WTC11 (cell line): Measurements from ENCODE around the gene KSR1. TPM values are rescaled to one million over a fixed set of nuclear protein-coding genes. Genes with fewer than 3 reads are reported as not detected.

Experiments
- ATAC-seq: fragments of 200-7000 bp; cut with Tn5 transposase; 2 replicates; pipeline ENCODE4 v1.10.0; 2021; ENCODE audit warnings: mild to moderate bottlenecking, moderate library complexity
- CTCF ChIA-PET: fragments of 300-600 bp; sonication (Branson Sonifier 250); formaldehyde crosslinking; loops from one replicate; lab custom pipeline; 2021; ENCODE audit warnings: antibody characterized with exemption; lab: Charles Lee
- POLR2A ChIA-PET: fragments of 350-600 bp; sonication (Branson Sonifier 250); formaldehyde crosslinking; loops from one replicate; lab custom pipeline; 2021; ENCODE audit warnings: antibody characterized with exemption; lab: Charles Lee
- DNase-seq: peaks from one replicate; pipeline ENCODE4 v3.0.0; 2021; ENCODE audit warnings: low spot score
- H3K27ac Mint-ChIP-seq: 2 replicates; pipeline ENCODE4 v1.8.0; 2021; ENCODE audit warnings: mixed read lengths
- H3K27me3 Mint-ChIP-seq: 2 replicates; pipeline ENCODE4 v1.8.0; 2021; ENCODE audit warnings: low read depth, mild to moderate bottlenecking, moderate library complexity, mixed read lengths
- H3K36me3 Mint-ChIP-seq: 2 replicates; pipeline ENCODE4 v1.8.0; 2021; ENCODE audit warnings: mixed read lengths
- H3K4me1 Mint-ChIP-seq: 2 replicates; pipeline ENCODE4 v1.8.0; 2022; ENCODE audit warnings: mixed read lengths
- H3K4me3 Mint-ChIP-seq: 2 replicates; pipeline ENCODE4 v1.8.0; 2021; ENCODE audit warnings: mild to moderate bottlenecking, moderate library complexity, mixed read lengths
- H3K9me3 Mint-ChIP-seq: 2 replicates; pipeline ENCODE4 v1.8.0; 2021; ENCODE audit warnings: mixed read lengths
- ARID4B ChIP-seq: sonication (generic); formaldehyde crosslinking; IDR thresholded peaks from 2 replicates; pipeline ENCODE4 v1.8.0; 2023; ENCODE audit warnings: missing genetic modification reagents, mild to moderate bottlenecking, borderline replicate concordance
- ATF1 ChIP-seq: sonication (generic); formaldehyde crosslinking; IDR thresholded peaks from 2 replicates; pipeline ENCODE4 v1.8.1; 2023; ENCODE audit warnings: mild to moderate bottlenecking, moderate library complexity, missing genetic modification reagents
- E2F1 ChIP-seq: sonication (generic); formaldehyde crosslinking; IDR thresholded peaks from 2 replicates; pipeline ENCODE4 v1.8.0; 2022; ENCODE audit warnings: mild to moderate bottlenecking, missing genetic modification reagents
- HMGA2 ChIP-seq: fragments of 250-450 bp; sonication (Bioruptor Pico); IDR thresholded peaks from 2 replicates; pipeline ENCODE4 v1.4.0; 2021; ENCODE audit warnings: mild to moderate bottlenecking, moderate library complexity
- KAT7 ChIP-seq: sonication (generic); formaldehyde crosslinking; IDR thresholded peaks from 2 replicates; pipeline ENCODE4 v1.8.1; 2023; ENCODE audit warnings: missing genetic modification reagents, mild to moderate bottlenecking, borderline replicate concordance
- MLX ChIP-seq: sonication (generic); formaldehyde crosslinking; IDR thresholded peaks from 2 replicates; pipeline ENCODE4 v1.8.1; 2023; ENCODE audit warnings: mild to moderate bottlenecking, missing genetic modification reagents, moderate library complexity
- NFATC4 ChIP-seq: fragments of 250-450 bp; sonication (Bioruptor Pico); IDR thresholded peaks from 2 replicates; pipeline ENCODE4 v1.9.0; 2021; ENCODE audit warnings: mild to moderate bottlenecking
- NFYB ChIP-seq: sonication (generic); formaldehyde crosslinking; conservative IDR thresholded peaks from 2 replicates; pipeline ENCODE4 v1.8.0; 2022; ENCODE audit warnings: low read depth, missing genetic modification reagents
- NR3C1 ChIP-seq: sonication (generic); formaldehyde crosslinking; conservative IDR thresholded peaks from 2 replicates; pipeline ENCODE4 v1.8.1; 2023; ENCODE audit warnings: low read depth, mild to moderate bottlenecking, missing genetic modification reagents
- STAT6 ChIP-seq: sonication (generic); formaldehyde crosslinking; conservative IDR thresholded peaks from 2 replicates; pipeline ENCODE4 v1.8.1; 2023; ENCODE audit warnings: mild to moderate bottlenecking, low read depth, missing genetic modification reagents, moderate library complexity
- ZBTB43 ChIP-seq: sonication (generic); formaldehyde crosslinking; IDR thresholded peaks from 2 replicates; pipeline ENCODE4 v1.8.1; 2023; ENCODE audit warnings: mild to moderate bottlenecking, missing genetic modification reagents
- ZMAT4 ChIP-seq: fragments of 250-450 bp; sonication (Bioruptor Pico); IDR thresholded peaks from 2 replicates; pipeline ENCODE4 v1.9.0; 2021; ENCODE audit warnings: mild to moderate bottlenecking
- ZNF121 ChIP-seq: sonication (generic); formaldehyde crosslinking; IDR thresholded peaks from 2 replicates; pipeline ENCODE4 v1.8.0; 2023; ENCODE audit warnings: missing genetic modification reagents
- ZNF219 ChIP-seq: sonication (generic); formaldehyde crosslinking; IDR thresholded peaks from 2 replicates; pipeline ENCODE4 v1.8.0; 2023; ENCODE audit warnings: missing genetic modification reagents, mild to moderate bottlenecking, borderline replicate concordance
- ZNF396 ChIP-seq: fragments of 250-450 bp; sonication (Bioruptor Pico); IDR thresholded peaks from 2 replicates; pipeline ENCODE4 v1.8.0; 2021; ENCODE audit warnings: mild to moderate bottlenecking, moderate library complexity, borderline replicate concordance
- ZSCAN18 ChIP-seq: fragments of 250-450 bp; sonication (Bioruptor Pico); IDR thresholded peaks from 2 replicates; pipeline ENCODE4 v2.1.2; 2022; ENCODE audit warnings: mild to moderate bottlenecking, moderate library complexity
- total RNA-seq: library from RNA; stranded (reverse); gene quantifications from 3 replicates; pipeline ENCODE4 v1.2.3, GENCODE V29; 2021

Gene KSR1
- total RNA-seq, 1 experiment from 2014 or later = 45.5 TPM

GRCh38 chr17:27598337-27599050, 142.2 kb downstream of the KSR1 start (continued):
- TF ChIP-seq HMGA2 (CRISPR knock-in tag) (no peak), NR3C1 (CRISPR knock-in tag) (no peak)

- ChIA-PET CTCF (interaction anchor here (0.6 to 3.0 kb wide), 25 partner anchors 9 to 364 kb away, joined by 3 to 41 read pairs (median 6); partner anchors contain the start of gene KSR1), POLR2A (no interaction called here)
- no peak for DNase-seq
- Mint-ChIP-seq H3K9me3 (no peaks in the 10 kb centered on the region), H3K27me3 (no peaks in the 10 kb centered on the region), H3K36me3 (peaks cover 7% of the 10 kb centered on the region), H3K27ac (no peak overlapping the region), H3K4me3 (no peak overlapping the region), H3K4me1 (peaks cover 7% of the 10 kb centered on the region)
- no peak for ATAC-seq
- TF ChIP-seq ZNF121 (CRISPR knock-in tag) (no peak), ZNF219 (CRISPR knock-in tag) (no peak), MLX (CRISPR knock-in tag) (no peak), ARID4B (no peak), ZMAT4 (CRISPR knock-in tag) (no peak), NFATC4 (CRISPR knock-in tag) (no peak), ATF1 (no peak), ZNF396 (CRISPR knock-in tag) (no peak), NFYB (CRISPR knock-in tag) (no peak), KAT7 (CRISPR knock-in tag) (no peak), STAT6 (CRISPR knock-in tag) (no peak), ZBTB43 (no peak), E2F1 (CRISPR knock-in tag) (no peak), ZSCAN18 (no peak)
These were observed 144.2 kb downstream of the KSR1 start for GRCh38 chr17:27600471-27600870.
